Neural crest cell (in vitro differentiated cells): ENCODE measurements around the gene PNCK. TPM values are rescaled to one million over a fixed set of nuclear protein-coding genes. Genes with fewer than 3 reads are reported as not detected.

Experiments
- DNase-seq: peaks from one replicate; pipeline ENCODE4 v3.0.0; 2021; ENCODE audit warnings: low read depth, mixed read lengths, low spot score
- H3K27ac Mint-ChIP-seq: one replicate; pipeline ENCODE4 v1.8.0; 2021; ENCODE audit warnings: mild to moderate bottlenecking, mixed read lengths; ENCODE audit not compliant: unreplicated experiment
- H3K27me3 Mint-ChIP-seq: 2 replicates; pipeline ENCODE4 v1.8.0; 2021; ENCODE audit warnings: low read depth, mild to moderate bottlenecking, mixed read lengths
- H3K36me3 Mint-ChIP-seq: 2 replicates; pipeline ENCODE4 v1.8.0; 2021; ENCODE audit warnings: low read depth, mild to moderate bottlenecking, mixed read lengths
- H3K4me1 Mint-ChIP-seq: 2 replicates; pipeline ENCODE4 v1.8.0; 2021; ENCODE audit warnings: mixed read lengths
- H3K4me3 Mint-ChIP-seq: one replicate; pipeline ENCODE4 v1.8.0; 2021; ENCODE audit warnings: mild to moderate bottlenecking, mixed read lengths
- H3K9me3 Mint-ChIP-seq: 2 replicates; pipeline ENCODE4 v1.8.0; 2021; ENCODE audit warnings: mixed read lengths
- total RNA-seq: library from RNA; stranded (reverse); gene quantifications from 2 replicates; pipeline ENCODE4 v1.2.1, GENCODE V29; 2021
- TF ChIP-seq, protein P1 (sequence below): fragments of 200-600 bp; sonication (generic); conservative IDR thresholded peaks from 2 replicates; pipeline ENCODE4 v1.5.0; 2021; ENCODE audit warnings: antibody characterized with exemption, mild to moderate bottlenecking

PNCK gene
- total RNA-seq, 1 donor from 2014 or later: 9.4 TPM

- H3K4me1 Mint-ChIP-seq: no peaks in the 10 kb centered on the region
- peaks cover 5% of the 10 kb centered on the region for H3K9me3 Mint-ChIP-seq
- H3K36me3 Mint-ChIP-seq: peaks cover 4% of the 10 kb centered on the region
- no peak overlapping the region for H3K27ac Mint-ChIP-seq
- no peak overlapping the region for H3K4me3 Mint-ChIP-seq
- TF ChIP-seq, protein P1, sequence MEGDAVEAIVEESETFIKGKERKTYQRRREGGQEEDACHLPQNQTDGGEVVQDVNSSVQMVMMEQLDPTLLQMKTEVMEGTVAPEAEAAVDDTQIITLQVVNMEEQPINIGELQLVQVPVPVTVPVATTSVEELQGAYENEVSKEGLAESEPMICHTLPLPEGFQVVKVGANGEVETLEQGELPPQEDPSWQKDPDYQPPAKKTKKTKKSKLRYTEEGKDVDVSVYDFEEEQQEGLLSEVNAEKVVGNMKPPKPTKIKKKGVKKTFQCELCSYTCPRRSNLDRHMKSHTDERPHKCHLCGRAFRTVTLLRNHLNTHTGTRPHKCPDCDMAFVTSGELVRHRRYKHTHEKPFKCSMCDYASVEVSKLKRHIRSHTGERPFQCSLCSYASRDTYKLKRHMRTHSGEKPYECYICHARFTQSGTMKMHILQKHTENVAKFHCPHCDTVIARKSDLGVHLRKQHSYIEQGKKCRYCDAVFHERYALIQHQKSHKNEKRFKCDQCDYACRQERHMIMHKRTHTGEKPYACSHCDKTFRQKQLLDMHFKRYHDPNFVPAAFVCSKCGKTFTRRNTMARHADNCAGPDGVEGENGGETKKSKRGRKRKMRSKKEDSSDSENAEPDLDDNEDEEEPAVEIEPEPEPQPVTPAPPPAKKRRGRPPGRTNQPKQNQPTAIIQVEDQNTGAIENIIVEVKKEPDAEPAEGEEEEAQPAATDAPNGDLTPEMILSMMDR: no peak
- no peaks in the 10 kb centered on the region for H3K27me3 Mint-ChIP-seq
- no peak for DNase-seq
Measured at GRCh38 chrX:153632595-153632946, 41.0 kb downstream of the PNCK start.

DNA sequence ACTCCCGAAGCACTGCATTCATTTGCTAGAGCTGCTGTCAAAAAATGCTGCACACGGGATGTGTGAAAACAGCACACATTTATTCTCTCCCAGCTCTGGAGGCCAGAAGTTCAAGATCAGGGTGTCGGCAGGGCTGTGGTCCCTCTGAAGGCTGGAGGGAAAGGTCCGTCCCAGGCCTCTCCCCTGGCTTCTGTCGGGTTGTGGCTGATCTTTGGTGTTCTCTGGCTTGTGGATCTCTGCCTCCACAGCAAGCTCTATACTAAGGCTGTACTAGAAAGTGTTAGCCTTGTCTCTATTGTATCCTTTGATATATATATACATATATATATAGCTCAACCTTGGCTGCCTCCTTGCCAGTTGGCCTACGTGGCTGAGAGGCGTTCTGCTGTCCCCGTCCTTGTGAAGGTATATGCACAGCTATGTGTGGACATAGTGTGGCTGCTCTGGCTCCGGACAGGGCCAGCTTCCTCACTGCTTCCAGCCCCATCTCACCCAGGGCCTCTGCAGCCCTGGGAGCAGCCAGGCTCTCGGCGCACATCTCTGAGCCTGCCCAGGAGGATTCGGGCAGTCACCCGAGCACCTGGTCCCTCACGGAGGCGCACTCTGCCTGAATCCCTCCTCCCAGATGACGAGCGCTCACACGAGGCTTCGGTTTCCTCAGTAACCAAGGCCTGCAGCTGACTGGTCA lies 41.6 kb downstream of the PNCK start:
- Mint-ChIP-seq H3K36me3 (peaks cover 4% of the 10 kb centered on the region), H3K9me3 (peaks cover 5% of the 10 kb centered on the region), H3K4me3 (no peak overlapping the region), H3K27me3 (no peaks in the 10 kb centered on the region), H3K27ac (no peak overlapping the region), H3K4me1 (no peaks in the 10 kb centered on the region)
- DNase-seq: no peak
- TF ChIP-seq, protein P1: no peak

GRCh38 chrX:153631346-153631745 lies 42.3 kb downstream of the PNCK start:
- peaks cover 5% of the 10 kb centered on the region for H3K9me3 Mint-ChIP-seq
- no peak overlapping the region for H3K4me3 Mint-ChIP-seq
- H3K27me3 Mint-ChIP-seq: no peaks in the 10 kb centered on the region
- H3K36me3 Mint-ChIP-seq: peaks cover 4% of the 10 kb centered on the region
- no peaks in the 10 kb centered on the region for H3K4me1 Mint-ChIP-seq
- no peak overlapping the region for H3K27ac Mint-ChIP-seq
- TF ChIP-seq, protein P1: no peak
- DNase-seq: no peak

- no peak overlapping the region for H3K4me3 Mint-ChIP-seq
- no peak overlapping the region for H3K27ac Mint-ChIP-seq
- TF ChIP-seq, protein P1: no peak
- peaks cover 4% of the 10 kb centered on the region for H3K36me3 Mint-ChIP-seq
- DNase-seq: no peak
- no peaks in the 10 kb centered on the region for H3K27me3 Mint-ChIP-seq
- H3K9me3 Mint-ChIP-seq: peaks cover 5% of the 10 kb centered on the region
- no peaks in the 10 kb centered on the region for H3K4me1 Mint-ChIP-seq
Measured at GRCh38 chrX:153628665-153629064, 44.9 kb downstream of the PNCK start.

DNA sequence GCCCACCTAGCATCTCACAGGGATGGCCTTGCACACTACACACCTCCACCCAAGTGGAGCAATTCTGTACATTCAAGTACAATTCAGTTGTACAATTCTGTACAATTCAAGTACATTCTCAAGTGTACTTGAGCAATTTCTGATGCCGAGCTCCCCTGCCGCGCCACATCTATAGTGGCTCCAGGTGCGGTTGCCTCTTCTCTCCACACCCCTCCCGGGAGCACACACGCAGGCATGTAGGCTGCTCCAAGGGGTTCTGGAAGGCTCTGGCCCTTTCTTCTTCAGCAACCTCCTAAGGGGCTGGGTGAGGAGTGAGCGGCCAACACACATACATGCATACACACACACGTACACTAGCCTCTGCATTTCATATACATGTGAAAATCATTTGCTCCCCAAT lies 45.5 kb downstream of the PNCK start:
- H3K27ac Mint-ChIP-seq: no peak overlapping the region
- no peaks in the 10 kb centered on the region for H3K27me3 Mint-ChIP-seq
- TF ChIP-seq, protein P1: no peak
- no peak overlapping the region for H3K4me3 Mint-ChIP-seq
- DNase-seq: no peak
- no peaks in the 10 kb centered on the region for H3K4me1 Mint-ChIP-seq
- peaks cover 4% of the 10 kb centered on the region for H3K36me3 Mint-ChIP-seq
- peaks cover 5% of the 10 kb centered on the region for H3K9me3 Mint-ChIP-seq
